HK-2 (cell line): ENCODE results near the gene PLK5.
"Not testable (repeated sequence)": the region's sequence is repeated elsewhere in the genome, so short reads cannot be mapped to it uniquely, and the experiment has no call there.

Experiments used
- DNase-seq: peaks from one replicate; pipeline ENCODE4 v3.0.0-alpha.2; 2018; ENCODE audit not compliant: unreplicated experiment

The PLK5 gene

DNA sequence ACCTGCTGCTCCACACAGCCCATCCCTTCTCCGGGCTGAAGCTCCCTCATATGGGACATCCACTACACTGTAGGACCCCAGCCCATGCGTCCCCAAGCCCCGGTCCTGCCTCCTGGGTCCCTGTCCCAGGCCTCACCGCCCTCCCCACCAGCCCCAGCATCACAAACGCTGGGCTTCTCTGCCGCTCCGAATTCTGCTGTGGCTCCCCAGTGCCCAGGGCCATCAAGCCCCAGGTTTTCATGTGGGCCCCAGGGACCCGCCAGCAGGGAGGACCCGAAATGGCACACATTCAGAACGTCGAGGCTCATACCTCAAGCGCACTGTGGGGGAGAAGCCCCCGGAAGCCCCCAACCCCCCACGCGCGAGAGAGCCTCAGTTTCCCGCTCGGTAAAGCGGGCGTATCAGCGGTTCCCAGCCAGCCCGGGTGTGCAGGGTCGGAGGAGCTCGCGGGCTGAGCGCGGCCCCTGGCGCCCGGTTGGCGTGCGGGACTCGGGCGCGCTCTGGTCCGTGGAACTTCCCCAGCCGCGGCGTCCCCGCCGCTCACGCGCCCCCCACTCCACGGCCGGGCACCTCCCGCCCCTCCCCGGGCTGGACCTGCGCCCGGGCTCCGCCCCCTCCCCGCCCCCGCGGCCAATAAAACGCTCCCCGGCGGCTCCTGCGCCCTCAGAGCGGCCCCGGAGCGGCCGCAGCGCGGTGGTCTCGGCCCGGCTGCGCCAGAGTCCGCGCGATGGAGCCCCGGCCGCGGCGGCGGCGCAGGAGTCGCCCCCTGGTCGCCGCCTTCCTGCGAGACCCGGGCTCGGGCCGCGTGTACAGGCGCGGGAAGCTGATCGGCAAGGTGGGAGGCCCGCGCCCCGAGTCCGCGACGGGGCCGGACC is at the start of gene PLK5:
PLK5 (plus strand) TSS at position 666 of the 875 bp plus-strand sequence. CDS start 2,920 bp downstream, outside the sequence.
- no peak for DNase-seq

GRCh38 chr19:1474765-1475351 is 49.0 kb upstream of the PLK5 start:
- no peak for DNase-seq

DNA sequence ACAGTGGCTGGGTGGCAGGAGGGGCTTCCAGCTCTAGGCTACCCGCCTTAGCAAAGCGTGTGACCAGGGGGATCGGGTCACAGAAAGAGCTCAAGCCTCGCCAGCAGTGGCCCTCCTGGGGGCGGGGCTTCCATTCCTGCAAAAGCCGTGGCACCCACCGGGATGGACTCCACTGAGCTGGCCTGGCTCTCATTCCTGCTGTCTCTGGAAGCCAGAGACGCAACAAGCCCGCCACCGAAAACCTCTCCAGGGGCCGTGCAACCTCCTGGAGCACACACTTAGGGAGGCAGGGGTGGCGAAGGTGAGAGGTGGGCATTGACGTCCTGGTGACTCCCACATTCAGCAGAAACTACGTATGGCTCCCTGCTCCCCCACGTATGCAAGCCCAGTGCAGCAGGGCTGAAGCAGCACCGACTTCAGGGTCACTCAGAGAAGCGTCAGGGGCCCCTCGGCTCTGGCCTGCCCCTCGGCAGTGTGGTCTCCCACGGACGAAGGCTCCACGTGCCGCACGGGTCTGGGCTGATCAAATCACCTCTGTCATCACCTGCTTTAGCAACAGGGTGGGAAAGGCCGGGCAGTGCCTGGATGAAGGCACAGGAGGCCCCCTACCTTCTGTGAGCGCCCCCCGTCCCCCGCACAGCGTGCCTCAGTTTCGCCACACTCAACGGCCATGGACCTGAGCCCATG is 48.0 kb upstream of the PLK5 start:
- no peak for DNase-seq

GRCh38 chr19:1477056-1477455 is 46.8 kb upstream of the PLK5 start:
- DNase-seq, result not testable (repeated sequence)

GRCh38 chr19:1478934-1479707 is 44.8 kb upstream of the PLK5 start, which contains the start of gene C19orf25:
C19orf25 (minus strand) TSS chr19:1479215; CDS start chr19:1478903, 312 bp downstream.
- DNase-seq, result peak; percentile 93

- no peak for DNase-seq
Observed at GRCh38 chr19:1481224-1481892, 42.5 kb upstream of the PLK5 start.

DNA sequence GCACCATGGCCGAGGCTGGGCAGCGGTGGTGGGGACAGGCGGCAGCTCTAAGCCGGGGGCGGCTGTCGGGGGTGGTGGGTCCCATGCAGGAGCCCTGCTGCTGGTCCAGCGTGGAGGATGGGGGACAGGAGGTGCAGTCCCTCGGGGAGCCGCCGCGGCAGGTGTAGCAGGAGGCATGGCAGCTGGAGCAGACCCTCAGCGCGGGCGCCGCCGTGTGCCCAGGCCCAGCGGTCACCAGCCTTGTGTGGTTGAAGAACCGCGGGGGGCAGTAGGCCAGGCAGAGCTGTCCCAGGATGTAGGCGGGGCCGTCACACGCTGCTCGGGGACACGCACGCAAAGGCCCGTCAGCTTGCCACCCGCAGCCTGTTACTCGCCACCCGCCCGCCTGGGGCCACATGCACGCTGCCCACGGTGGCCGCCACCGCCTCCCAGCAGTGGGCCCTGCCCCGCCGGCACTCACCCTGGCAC is 42.0 kb upstream of the PLK5 start:
- no peak for DNase-seq

DNA sequence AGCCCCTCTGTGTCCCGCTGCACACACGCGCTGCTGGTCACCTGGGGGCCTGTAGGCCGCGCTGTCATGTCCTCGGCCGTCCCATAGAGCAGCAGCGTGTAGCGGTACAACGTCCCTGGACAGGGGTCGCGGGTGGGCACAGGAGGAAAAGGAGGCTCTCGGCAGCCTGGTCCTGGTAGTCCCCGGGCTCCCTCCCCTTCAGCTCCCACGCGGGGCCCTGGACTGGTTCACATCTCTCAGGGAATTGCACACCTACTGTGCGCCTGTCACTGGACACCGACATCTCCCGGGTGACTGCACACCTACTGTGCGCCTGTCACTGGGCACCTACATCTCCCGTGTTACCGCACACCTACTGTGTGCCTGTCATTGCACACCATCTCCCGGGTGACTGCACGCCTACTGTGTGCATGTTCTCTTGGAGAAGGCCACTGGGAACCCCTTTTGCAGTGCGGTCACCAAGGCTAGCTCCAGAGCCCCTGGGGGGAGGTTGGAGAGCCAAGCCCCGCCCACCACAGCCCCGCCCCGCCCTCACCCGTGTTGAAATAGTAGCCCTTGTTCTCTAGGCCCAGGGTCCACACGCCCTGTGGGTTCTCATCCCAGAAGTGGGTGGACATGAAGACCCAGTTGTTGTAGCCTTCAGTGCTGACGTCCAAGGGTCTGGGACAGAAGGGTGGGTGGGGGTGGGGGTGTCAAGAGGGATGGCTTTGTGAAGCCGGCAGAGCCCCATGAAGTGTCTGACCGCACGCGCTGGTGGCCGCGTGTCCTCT is 41.3 kb upstream of the PLK5 start:
- DNase-seq, result no peak

DNA sequence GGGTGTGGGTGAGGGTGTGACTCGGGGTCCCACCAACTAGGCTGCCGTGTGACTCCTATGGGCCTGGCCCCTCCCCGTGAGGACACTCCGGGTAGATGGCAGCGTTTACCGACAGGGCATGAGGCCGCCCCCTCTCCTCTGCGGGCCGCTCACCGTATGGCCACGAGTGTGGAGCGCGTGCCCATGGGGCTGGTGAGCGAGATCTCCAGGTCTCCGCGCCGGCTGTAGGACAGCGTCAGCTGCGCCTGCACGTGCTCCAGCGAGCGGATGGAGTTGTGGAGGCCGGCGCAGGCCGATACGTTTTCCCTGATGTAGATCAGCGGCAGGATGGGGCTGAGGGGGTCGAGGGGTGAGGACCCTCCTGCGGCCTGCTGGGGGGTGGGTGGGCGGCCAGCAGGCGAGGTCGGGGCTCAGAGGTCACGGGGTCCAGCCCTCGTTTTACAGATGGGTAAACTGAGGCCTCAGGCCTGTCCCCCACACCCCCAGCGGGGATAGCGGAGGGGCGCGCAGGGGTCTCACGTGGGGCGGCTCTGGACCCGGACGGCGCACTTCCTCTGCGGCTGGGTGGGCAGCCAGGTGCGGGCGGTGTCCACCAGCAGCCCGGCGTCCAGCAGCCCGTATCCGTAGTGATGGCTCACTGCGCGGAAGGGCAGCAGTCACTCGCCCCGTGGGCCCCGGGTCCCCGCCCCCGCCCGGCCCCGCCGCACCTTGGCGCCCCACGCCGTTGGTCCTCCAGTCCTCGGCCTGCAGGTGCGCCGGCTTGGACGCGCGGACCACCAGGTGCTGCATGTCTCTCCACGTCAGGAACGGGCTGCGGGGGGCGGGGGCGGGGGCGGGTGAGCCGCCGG is 40.5 kb upstream of the PLK5 start:
- no peak for DNase-seq

- no peak for DNase-seq
Observed at GRCh38 chr19:1483979-1484428, 39.9 kb upstream of the PLK5 start.

DNA sequence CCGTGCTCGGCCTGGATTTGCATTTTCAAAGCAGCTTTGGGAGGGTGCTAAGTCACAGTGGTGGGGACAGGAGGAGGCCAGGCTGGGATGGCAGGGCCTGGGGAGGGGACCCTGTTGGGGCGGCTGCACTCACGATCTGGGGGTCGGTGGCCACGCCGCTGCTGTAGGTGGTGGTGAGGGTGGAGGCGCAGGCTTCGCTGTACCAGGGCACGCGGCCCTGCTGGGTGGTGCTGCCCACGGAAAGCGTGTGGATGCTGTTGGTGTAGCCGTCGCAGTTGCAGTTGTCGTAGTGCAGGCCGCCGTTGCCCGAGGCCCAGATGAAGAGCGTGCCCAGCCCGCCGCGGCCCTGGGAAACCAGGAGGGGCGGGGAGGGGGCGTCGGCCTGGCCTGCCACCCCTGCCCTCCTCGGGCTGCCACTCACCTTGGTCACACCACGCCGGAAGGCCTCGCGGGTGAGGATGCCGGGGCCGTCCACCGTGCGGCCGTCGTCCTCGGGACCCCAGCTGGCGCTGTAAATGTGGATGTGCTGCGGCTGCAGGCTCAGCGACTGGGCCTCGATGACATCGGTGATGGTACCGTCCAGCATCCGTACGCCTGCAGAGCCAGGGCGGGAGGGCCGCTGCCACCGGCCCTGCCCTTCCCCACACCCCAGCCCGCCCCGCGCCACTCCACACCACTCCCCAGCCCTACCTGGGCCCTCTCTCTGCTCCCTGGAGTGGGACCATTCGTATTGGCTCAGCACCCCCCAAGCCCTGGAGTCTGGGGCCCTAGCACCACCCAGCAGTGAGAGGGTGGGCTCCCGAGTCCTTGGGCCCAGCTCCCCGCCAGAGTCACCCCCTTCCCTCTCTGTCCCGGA is 36.9 kb upstream of the PLK5 start:
- DNase-seq, result no peak

- no peak for DNase-seq
Observed at GRCh38 chr19:1487576-1488281, 36.1 kb upstream of the PLK5 start.

- no peak for DNase-seq
Observed at GRCh38 chr19:1488282-1488601, 35.6 kb upstream of the PLK5 start.

GRCh38 chr19:1489463-1490310 is 34.2 kb upstream of the PLK5 start:
- DNase-seq, result no peak

DNA sequence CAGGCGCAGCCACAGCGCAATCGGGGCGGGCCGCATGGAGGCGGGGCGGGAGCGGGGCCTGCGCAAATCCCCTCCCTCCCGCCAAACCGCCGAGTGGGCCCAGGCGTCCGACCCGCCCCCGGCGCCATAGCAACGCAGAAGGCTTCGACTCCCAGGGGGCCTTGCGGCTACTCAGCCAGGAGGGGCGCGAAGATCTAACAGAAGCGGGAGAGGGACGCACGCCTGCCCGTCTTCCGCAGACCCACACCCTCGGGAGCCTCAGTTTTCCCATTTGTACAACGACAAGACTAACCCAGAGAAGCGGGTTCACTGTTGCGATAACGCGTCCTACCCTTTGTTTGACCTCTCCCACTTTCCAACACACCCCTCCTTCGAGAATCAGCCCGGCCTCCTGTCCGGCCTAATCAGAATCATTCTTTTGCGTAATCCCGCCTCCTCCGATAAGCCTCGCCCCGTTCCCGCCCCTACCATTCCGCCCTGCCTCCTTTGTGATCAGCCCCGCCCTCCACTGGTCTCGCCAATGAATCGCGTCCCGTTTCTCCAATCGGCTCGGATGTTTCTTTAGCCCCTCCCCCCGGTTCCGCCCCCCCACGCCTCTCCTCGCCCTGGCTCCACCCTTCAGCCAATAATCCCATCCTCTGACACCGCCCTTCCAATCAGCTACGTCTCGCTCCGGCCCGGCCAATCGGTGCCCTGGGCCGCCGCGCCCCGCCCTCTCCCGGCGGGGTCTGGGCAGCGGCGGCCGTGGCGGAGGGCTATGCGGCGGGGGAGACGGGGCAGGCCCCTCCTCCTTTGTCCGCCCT is 33.4 kb upstream of the PLK5 start, which contains the start of gene PCSK4:
PCSK4 (minus strand) TSS at position 40 of the 803 bp plus-strand sequence; CDS start at position 36, 4 bp downstream.
- DNase-seq, result peak; percentile 100
